Measurements from ENCODE around the gene FTO.

DNA sequence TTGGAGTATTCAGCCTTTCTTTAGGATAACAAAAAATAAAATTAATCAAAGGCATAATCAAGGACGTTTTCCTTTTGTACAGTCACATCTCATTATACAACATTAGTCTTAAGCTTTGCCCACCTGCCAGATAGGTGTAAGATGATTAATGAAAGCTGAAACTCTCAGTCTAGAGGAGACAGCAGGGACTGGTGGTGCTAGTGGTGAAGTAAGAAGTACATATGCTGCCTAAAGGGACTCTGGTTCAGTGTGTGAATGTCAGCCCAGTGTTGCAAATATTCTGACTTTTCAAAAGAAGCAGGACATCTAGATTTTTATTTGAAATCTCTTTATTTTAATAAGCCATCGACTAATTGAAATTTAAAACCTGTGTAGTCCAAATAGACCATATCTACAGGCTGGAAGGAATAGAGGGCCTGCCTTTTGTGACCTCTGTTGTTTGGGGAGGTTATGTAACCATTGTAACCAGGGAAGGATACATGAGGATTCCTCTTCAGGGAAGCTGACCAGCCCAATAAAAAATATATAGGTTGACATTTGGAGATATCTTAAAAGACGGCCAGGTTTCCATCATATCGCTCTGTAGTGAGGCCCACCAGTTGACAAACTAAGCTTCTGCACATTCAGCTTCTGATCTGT, 54.1 kb downstream of the FTO start:
- TF ChIP-seq, protein P1, sequence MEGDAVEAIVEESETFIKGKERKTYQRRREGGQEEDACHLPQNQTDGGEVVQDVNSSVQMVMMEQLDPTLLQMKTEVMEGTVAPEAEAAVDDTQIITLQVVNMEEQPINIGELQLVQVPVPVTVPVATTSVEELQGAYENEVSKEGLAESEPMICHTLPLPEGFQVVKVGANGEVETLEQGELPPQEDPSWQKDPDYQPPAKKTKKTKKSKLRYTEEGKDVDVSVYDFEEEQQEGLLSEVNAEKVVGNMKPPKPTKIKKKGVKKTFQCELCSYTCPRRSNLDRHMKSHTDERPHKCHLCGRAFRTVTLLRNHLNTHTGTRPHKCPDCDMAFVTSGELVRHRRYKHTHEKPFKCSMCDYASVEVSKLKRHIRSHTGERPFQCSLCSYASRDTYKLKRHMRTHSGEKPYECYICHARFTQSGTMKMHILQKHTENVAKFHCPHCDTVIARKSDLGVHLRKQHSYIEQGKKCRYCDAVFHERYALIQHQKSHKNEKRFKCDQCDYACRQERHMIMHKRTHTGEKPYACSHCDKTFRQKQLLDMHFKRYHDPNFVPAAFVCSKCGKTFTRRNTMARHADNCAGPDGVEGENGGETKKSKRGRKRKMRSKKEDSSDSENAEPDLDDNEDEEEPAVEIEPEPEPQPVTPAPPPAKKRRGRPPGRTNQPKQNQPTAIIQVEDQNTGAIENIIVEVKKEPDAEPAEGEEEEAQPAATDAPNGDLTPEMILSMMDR (conservative IDR thresholded peaks at IDR 0.05 in 1 of 2, IDR thresholded peaks at IDR 0.05 in 1 of 2; ENCODE audit: extremely low read depth in 1 of 2, insufficient read depth in 1 of 2, low read depth in 1 of 2, low read length in 2 of 2), result no peak
- TF ChIP-seq EZH2 (IDR thresholded peaks at IDR 0.05; ENCODE audit: borderline replicate concordance, low read length), result no peak

All from mammary epithelial cell (primary cell).